Stimulated activated CD8-positive, alpha-beta memory T cell treated with anti-CD3 and anti-CD28 coated beads, Interleukin-7, amount 100 ng/mL, for 24 hours (primary cell): ENCODE measurements around the gene TMEM132E.

Source experiments
- DNase-seq: peaks from one replicate; pipeline ENCODE4 v3.0.0-alpha.2; 2020; ENCODE audit warnings: low read depth

The TMEM132E gene

GRCh38 chr17:34637041-34637547 lies 57.7 kb downstream of the TMEM132E start:
- DNase-seq, result no peak

GRCh38 chr17:34637548-34638525 lies 58.5 kb downstream of the TMEM132E start:
- DNase-seq, result peak; percentile 53

GRCh38 chr17:34638526-34639260 lies 59.3 kb downstream of the TMEM132E start:
- no peak for DNase-seq

GRCh38 chr17:34639706-34640425 lies 60.5 kb downstream of the TMEM132E start:
- DNase-seq, result no peak

- DNase-seq, result no peak
These were observed 62.0 kb downstream of the TMEM132E start for GRCh38 chr17:34641368-34641767.

GRCh38 chr17:34644941-34645550 lies 65.7 kb downstream of the TMEM132E start:
- no peak for DNase-seq

GRCh38 chr17:34645594-34645993 lies 66.2 kb downstream of the TMEM132E start:
- no peak for DNase-seq

- no peak for DNase-seq
These were observed 68.1 kb downstream of the TMEM132E start for GRCh38 chr17:34647511-34647910.

- no peak for DNase-seq
These were observed 70.8 kb downstream of the TMEM132E start for GRCh38 chr17:34650051-34650750.

GRCh38 chr17:34651402-34651811 lies 72.0 kb downstream of the TMEM132E start:
- no peak for DNase-seq

GRCh38 chr17:34652021-34652555 lies 72.7 kb downstream of the TMEM132E start:
- no peak for DNase-seq

- DNase-seq, result no peak
These were observed 74.1 kb downstream of the TMEM132E start for GRCh38 chr17:34653511-34653910.

GRCh38 chr17:34654276-34654880 lies 75.0 kb downstream of the TMEM132E start:
- DNase-seq, result no peak

GRCh38 chr17:34654881-34655276 lies 75.5 kb downstream of the TMEM132E start:
- DNase-seq, result no peak

- no peak for DNase-seq
These were observed 77.4 kb downstream of the TMEM132E start for GRCh38 chr17:34656801-34657200.

GRCh38 chr17:34658811-34659560 lies 79.6 kb downstream of the TMEM132E start:
- DNase-seq, result no peak

GRCh38 chr17:34663714-34664113 lies 84.3 kb downstream of the TMEM132E start:
- no peak for DNase-seq

- no peak for DNase-seq
These were observed 85.9 kb downstream of the TMEM132E start for GRCh38 chr17:34665150-34665806.
